H1 (cell line): ENCODE measurements around the gene TTC21A. TPM values are rescaled to one million over a fixed set of nuclear protein-coding genes. Genes with fewer than 3 reads are reported as not detected.

Experiments used
- CTCF ChIA-PET: fragments of 300-600 bp; sonication (Branson Sonifier 250); formaldehyde crosslinking; loops from one replicate; lab custom pipeline; 2021; ENCODE audit not compliant: partially characterized antibody; lab: Charles Lee
- POLR2A ChIA-PET: fragments of 300-600 bp; sonication (Branson Sonifier 250); formaldehyde crosslinking; loops from one replicate; lab custom pipeline; 2021; ENCODE audit warnings: inconsistent platforms; ENCODE audit not compliant: partially characterized antibody; lab: Charles Lee
- DNase-seq, 2 experiments: peaks; one replicate each; pipeline versions ENCODE4 v3.0.0 to v3.0.0-alpha.2; 2010 to 2022; ENCODE audit warnings: low spot score in 2 of 2, low read depth in 1 of 2, mixed read lengths in 1 of 2
- FAIRE-seq: peaks from 2 replicates; lab custom pipeline; 2011; peaks lifted over from hg19 to GRCh38; lab: Jason Lieb, UNC
- H2AFZ ChIP-seq: 2 replicates; pipeline ENCODE4 v1.8.1; 2012; ENCODE audit warnings: low read length, inconsistent platforms
- H2AK5ac ChIP-seq: 2 replicates; pipeline ENCODE4 v1.6.1; 2013; ENCODE audit warnings: low read depth, low read length
- H2BK120ac ChIP-seq: replicated peaks from 2 replicates; pipeline ENCODE3; 2013; ENCODE audit warnings: low read depth, low read length, inconsistent platforms
- H2BK12ac ChIP-seq: 2 replicates; pipeline ENCODE4 v1.6.1; 2013; ENCODE audit warnings: low read depth, low read length
- H2BK15ac ChIP-seq: 2 replicates; pipeline ENCODE4 v1.6.1; 2013; ENCODE audit warnings: low read length
- H2BK20ac ChIP-seq: 2 replicates; pipeline ENCODE4 v1.6.1; 2013; ENCODE audit warnings: low read length
- H2BK5ac ChIP-seq: 2 replicates; pipeline ENCODE4 v1.6.1; 2013; ENCODE audit warnings: low read depth, low read length
- H3K14ac ChIP-seq: 2 replicates; pipeline ENCODE4 v1.6.1; 2013; ENCODE audit warnings: inconsistent platforms; ENCODE audit not compliant: insufficient read length
- H3K18ac ChIP-seq: 2 replicates; pipeline ENCODE4 v1.6.1; 2013; ENCODE audit warnings: low read length; ENCODE audit errors: extremely low read depth
- H3K23ac ChIP-seq: 2 replicates; pipeline ENCODE4 v1.6.1; 2013; ENCODE audit warnings: inconsistent platforms; ENCODE audit not compliant: insufficient read length
- H3K23me2 ChIP-seq: 2 replicates; pipeline ENCODE4 v1.6.1; 2013; ENCODE audit warnings: low read depth, low read length
- H3K27ac ChIP-seq: 2 replicates; pipeline ENCODE4 v1.6.1; 2011; ENCODE audit warnings: low read depth, low read length, inconsistent platforms
- H3K27me3 ChIP-seq, 4 experiments: replicated peaks in 1 of 4; 1 replicate in 1 of 4; 2 replicates in 3 of 4; pipeline versions ENCODE4 v1.6.1 to v1.8.1; 2011 to 2013; ENCODE audit warnings: low read length in 3 of 4, mild to moderate bottlenecking in 3 of 4, inconsistent platforms in 2 of 4, mixed read lengths in 2 of 4, moderate library complexity in 1 of 4; ENCODE audit not compliant: control insufficient read depth in 3 of 4, insufficient read depth in 3 of 4; ENCODE audit errors: extremely low read depth in 1 of 4
- H3K36me3 ChIP-seq, 4 experiments: 2 replicates each; pipeline versions ENCODE4 v1.6.1 to v1.8.1; 2011 to 2013; ENCODE audit warnings: mild to moderate bottlenecking in 4 of 4, low read length in 3 of 4, moderate library complexity in 2 of 4, control low read depth in 1 of 4, inconsistent platforms in 1 of 4; ENCODE audit not compliant: insufficient read depth in 4 of 4, control insufficient read depth in 2 of 4
- H3K4ac ChIP-seq: replicated peaks from 2 replicates; pipeline ENCODE3; 2013; ENCODE audit warnings: low read length, low read depth, mixed read lengths, inconsistent platforms; ENCODE audit not compliant: insufficient read length
- H3K4me1 ChIP-seq, 4 experiments: replicated peaks in 1 of 4; 1 replicate in 1 of 4; 2 replicates in 3 of 4; pipeline versions ENCODE4 v1.6.1 to v1.8.1; 2011 to 2013; ENCODE audit warnings: low read length in 3 of 4, inconsistent platforms in 2 of 4, mixed read lengths in 1 of 4; ENCODE audit not compliant: insufficient read depth in 4 of 4, control insufficient read depth in 3 of 4
- H3K4me2 ChIP-seq, 2 experiments: 2 replicates each; pipeline versions ENCODE4 v1.6.1 to v1.8.1; 2011 to 2013; ENCODE audit warnings: low read depth in 2 of 2, low read length in 2 of 2, control low read depth in 1 of 2, inconsistent platforms in 1 of 2, mild to moderate bottlenecking in 1 of 2; ENCODE audit not compliant: insufficient read depth in 1 of 2
- H3K4me3 ChIP-seq, 4 experiments: fragments of 200-600, 300-600 bp in 1 of 4; sonication (generic), shearing (Covaris generic), sonication (Bioruptor Twin) in 1 of 4; 2 replicates each; pipeline versions ENCODE4 v1.5.1 to v1.8.1; 2011 to 2016; ENCODE audit warnings: low read length in 4 of 4, low read depth in 3 of 4, control low read depth in 2 of 4, inconsistent platforms in 2 of 4, mild to moderate bottlenecking in 2 of 4, mixed read lengths in 1 of 4, moderate library complexity in 1 of 4; ENCODE audit not compliant: insufficient read depth in 2 of 4; ENCODE audit errors: extremely low read depth in 1 of 4
- H3K56ac ChIP-seq: replicated peaks from 2 replicates; pipeline ENCODE3; 2013; ENCODE audit warnings: low read depth, mild to moderate bottlenecking, mixed read lengths, low read length, inconsistent platforms; ENCODE audit not compliant: insufficient read length
- H3K79me1 ChIP-seq: 2 replicates; pipeline ENCODE4 v1.6.1; 2013; ENCODE audit warnings: low read depth, low read length, control low read depth
- H3K79me2 ChIP-seq, 2 experiments: 2 replicates each; pipeline versions ENCODE4 v1.6.1 to v1.8.1; 2012 to 2013; ENCODE audit warnings: low read length in 2 of 2, mild to moderate bottlenecking in 2 of 2, inconsistent platforms in 1 of 2; ENCODE audit not compliant: insufficient read depth in 2 of 2, control insufficient read depth in 1 of 2
- H3K9ac ChIP-seq, 4 experiments: replicated peaks in 1 of 4; 1 replicate in 1 of 4; 2 replicates in 3 of 4; pipeline versions ENCODE4 v1.6.1 to v1.8.1; 2011 to 2013; ENCODE audit warnings: low read depth in 3 of 4, low read length in 3 of 4, control low read depth in 2 of 4, mild to moderate bottlenecking in 2 of 4, moderate library complexity in 2 of 4, inconsistent platforms in 1 of 4; ENCODE audit errors: extremely low read depth in 1 of 4
- H3K9me3 ChIP-seq, 2 experiments: 2 replicates each; pipeline versions ENCODE4 v1.6.1 to v1.8.1; 2012 to 2013; ENCODE audit warnings: mild to moderate bottlenecking in 2 of 2, moderate library complexity in 2 of 2, control low read depth in 1 of 2, inconsistent platforms in 1 of 2, low read depth in 1 of 2, low read length in 1 of 2, mixed read lengths in 1 of 2; ENCODE audit not compliant: insufficient read depth in 2 of 2
- H4K20me1 ChIP-seq, 2 experiments: replicated peaks in 1 of 2; 2 replicates each; pipeline versions ENCODE3 to v1.8.1; 2011 to 2013; ENCODE audit warnings: inconsistent platforms in 2 of 2, low read length in 2 of 2, mild to moderate bottlenecking in 1 of 2; ENCODE audit not compliant: insufficient read depth in 2 of 2, control insufficient read depth in 1 of 2
- H4K5ac ChIP-seq: 2 replicates; pipeline ENCODE4 v1.6.1; 2013; ENCODE audit warnings: low read length, low read depth, mixed read lengths, inconsistent platforms; ENCODE audit not compliant: insufficient read length
- H4K8ac ChIP-seq: 2 replicates; pipeline ENCODE4 v1.8.0; 2013; ENCODE audit warnings: mild to moderate bottlenecking, moderate library complexity, low read length, inconsistent platforms; ENCODE audit not compliant: insufficient read depth; ENCODE audit errors: extremely low read depth
- H4K91ac ChIP-seq: replicated peaks from 2 replicates; pipeline ENCODE3; 2013; ENCODE audit warnings: low read length, mixed read lengths, inconsistent platforms; ENCODE audit not compliant: insufficient read length
- POLR2A ChIP-seq, 2 experiments: IDR thresholded peaks; 1 replicate in 1 of 2; 2 replicates in 1 of 2; pipeline ENCODE4 v1.6.1; 2011; ENCODE audit warnings: low read depth in 2 of 2, low read length in 2 of 2, mild to moderate bottlenecking in 2 of 2; ENCODE audit errors: control extremely low read depth in 1 of 2
- TEAD4 ChIP-seq: IDR thresholded peaks from 2 replicates; pipeline ENCODE4 v1.6.1; 2012; ENCODE audit warnings: low read depth, low read length, inconsistent platforms, mixed read lengths
- WGBS, 2 experiments: shearing (Covaris generic) in 1 of 2; methylation state at CpG; one replicate each; pipeline versions ENCODE4 v1.1.6 to v1.1.7; 2013 to 2015; ENCODE audit warnings: low lambda C conversion rate in 2 of 2, mixed read lengths in 2 of 2, inconsistent platforms in 1 of 2, low coverage in 1 of 2, missing lambda C conversion rate in 1 of 2; ENCODE audit not compliant: insufficient replicate concordance in 2 of 2, insufficient coverage in 1 of 2, insufficient read length in 1 of 2; ENCODE audit errors: extremely low coverage in 1 of 2, missing lambda C conversion rate in 1 of 2; 5-methylcytosine and 5-hydroxymethylcytosine counted together
- polyA plus RNA-seq, 7 experiments: library from polyadenylated mRNA; depleted of rRNA in 3 of 7; stranded (reverse) in 5 of 7; unstranded in 2 of 7; fragments of >200 nt in 5 of 7; fragments of 200-250 nt in 2 of 7; gene quantifications; 1 replicate in 5 of 7; 2 replicates in 1 of 7; 4 replicates in 1 of 7; pipeline versions ENCODE4 v1.2.1 to v1.2.3, GENCODE V29; 2011 to 2013; ENCODE audit warnings: missing spikeins in 2 of 7, mixed read lengths in 2 of 7
- total RNA-seq: library from RNA; stranded (reverse); fragmentation: NEBNext Ultra II Directional; extraction: Animal tissue kit (Norgen Biotek cat#: 25700); gene quantifications from 2 replicates; pipeline ENCODE4 v1.2.1, GENCODE V29; 2021

TTC21A gene
- total and polyA plus RNA-seq, 2 of the 8 experiments (the other 6 are each of a cell fraction or from before 2014, with no cell fraction given) = 2.3 to 2.8 TPM

- CTCF ChIA-PET = interaction anchor here (1.0 to 6.2 kb wide), 4 partner anchors 13 to 44 kb away, joined by 3 to 42 read pairs (median 6); no protein-coding TSS in a partner anchor
- H3K9ac ChIP-seq = no peak overlapping the region
- no peak overlapping the region for H3K23ac ChIP-seq
Observed at GRCh38 chr3:39170461-39170860, 63.0 kb downstream of the TTC21A start.

More at GRCh38 chr3:39170461-39170860, 63.0 kb downstream of the TTC21A start:
- no peak overlapping the region for H2BK5ac ChIP-seq
- H3K23me2 ChIP-seq = no peaks in the 10 kb centered on the region
- H3K27me3 ChIP-seq = no peaks in the 10 kb centered on the region
- H2BK120ac ChIP-seq = no peak overlapping the region
- H3K79me2 ChIP-seq = no peaks in the 10 kb centered on the region
- H3K4me2 ChIP-seq = peak overlapping the region; percentile 8 to 31; a peak in 1 of 4 replicates
- H3K36me3 ChIP-seq = no peaks in the 10 kb centered on the region
- 58% methylated on average over 4 of the region's 4 CpGs; no CpG with 5 or more reads in 1 of the 2 experiments for WGBS, 2 experiments
- H2BK15ac ChIP-seq = no peak overlapping the region
- H3K27ac ChIP-seq = no peak overlapping the region
- no peak overlapping the region for H2BK20ac ChIP-seq
- peak overlapping the region; percentile 83; the same call in 1 of the 2 replicates for H2AK5ac ChIP-seq
- H3K14ac ChIP-seq = no peak overlapping the region
- 0 out of 2 replicates have a peak overlapping the region, but pooled peaks have one; percentile 43 for H2BK12ac ChIP-seq
- TF ChIP-seq TEAD4 (peak; percentile 93), POLR2A (IDR thresholded peaks at IDR 0.05; ENCODE audit: control extremely low read depth in 1 of 2, low read depth in 2 of 2, low read length in 2 of 2) (no peak)
- H3K4me1 ChIP-seq = peaks cover 0 to 11% (median 4%) of the 10 kb centered on the region in 4 experiments; a peak in 4 of 7 replicates
- no peak overlapping the region for H4K91ac ChIP-seq
- no peaks in the 10 kb centered on the region; a peak in 1 of 4 replicates for H3K9me3 ChIP-seq
- H4K20me1 ChIP-seq = no peaks in the 10 kb centered on the region
- DNase-seq (no peak), FAIRE-seq (no peak)
- POLR2A ChIA-PET = interaction anchor here (0.7 to 1.5 kb wide), 3 partner anchors 10 to 20 kb away, joined by 3 read pairs; no protein-coding TSS in a partner anchor
- H3K18ac ChIP-seq = no peak overlapping the region
- no peak overlapping the region for H3K56ac ChIP-seq
- no peak overlapping the region for H4K5ac ChIP-seq
- no peak overlapping the region for H3K4me3 ChIP-seq
- H2AFZ ChIP-seq = no peak overlapping the region
- H3K79me1 ChIP-seq = no peaks in the 10 kb centered on the region
- no peak overlapping the region for H3K4ac ChIP-seq
- H4K8ac ChIP-seq = no peak overlapping the region
